HG03457 (cell line): ENCODE data around the gene ZNF814.
A peak's percentile ranks its signal among the peaks of the same experiment; 100 is the strongest.
"Not testable (repeated sequence)": the region's sequence is repeated elsewhere in the genome, so short reads cannot be mapped to it uniquely, and the experiment has no call there.

Source experiments
- ATAC-seq: cut with Tn5 transposase; IDR thresholded peaks from one replicate; pipeline ENCODE4 v1.9.1; 2021; ENCODE audit warnings: moderate number of reproducible peaks; ENCODE audit not compliant: unreplicated experiment

ZNF814 gene

GRCh38 chr19:57867868-57868492 is 20.9 kb downstream of the ZNF814 start:
- ATAC-seq = no peak

- not testable (repeated sequence) for ATAC-seq
These were observed 26.5 kb downstream of the ZNF814 start for GRCh38 chr19:57862351-57862750.

GRCh38 chr19:57854117-57854516 is 34.7 kb downstream of the ZNF814 start:
- ATAC-seq = not testable (repeated sequence)

GRCh38 chr19:57851812-57852603 is 36.8 kb downstream of the ZNF814 start:
- not testable (repeated sequence) for ATAC-seq

- ATAC-seq = no peak
These were observed 38.3 kb downstream of the ZNF814 start for GRCh38 chr19:57850553-57851017.

- peak; percentile 93 for ATAC-seq
These were observed 39.0 kb downstream of the ZNF814 start, which contains the start of gene ZNF587 for GRCh38 chr19:57849666-57850473. Gene ZNF587 (plus strand): TSS chr19:57849859. CDS start chr19:57850039, 180 bp downstream.

GRCh38 chr19:57849162-57849665 is 39.6 kb downstream of the ZNF814 start:
- peak; percentile 23 for ATAC-seq

- not testable (repeated sequence) for ATAC-seq
These were observed 41.7 kb downstream of the ZNF814 start for GRCh38 chr19:57847164-57847563.

GRCh38 chr19:57841122-57841763 is 47.6 kb downstream of the ZNF814 start:
- ATAC-seq = no peak

- not testable (repeated sequence) for ATAC-seq
These were observed 50.1 kb downstream of the ZNF814 start for GRCh38 chr19:57838622-57839191.

- not testable (repeated sequence) for ATAC-seq
These were observed 51.8 kb downstream of the ZNF814 start for GRCh38 chr19:57836991-57837390.

- ATAC-seq = no peak
These were observed 58.7 kb downstream of the ZNF814 start, which contains the start of gene ZNF587B for GRCh38 chr19:57830071-57830602. Gene ZNF587B (plus strand): TSS chr19:57830299. CDS start chr19:57830529, 230 bp downstream.

- no peak for ATAC-seq
These were observed 59.5 kb downstream of the ZNF814 start for GRCh38 chr19:57829316-57829715.

- no peak for ATAC-seq
These were observed 63.3 kb downstream of the ZNF814 start for GRCh38 chr19:57825511-57825910.

- ATAC-seq = not testable (repeated sequence)
These were observed 65.2 kb downstream of the ZNF814 start for GRCh38 chr19:57823608-57824007.

GRCh38 chr19:57823155-57823554 is 65.7 kb downstream of the ZNF814 start:
- ATAC-seq = not testable (repeated sequence)

GRCh38 chr19:57821501-57821900 is 67.3 kb downstream of the ZNF814 start:
- ATAC-seq = not testable (repeated sequence)

- not testable (repeated sequence) for ATAC-seq
These were observed 67.7 kb downstream of the ZNF814 start for GRCh38 chr19:57821095-57821494.

- no peak for ATAC-seq
These were observed 68.2 kb downstream of the ZNF814 start for GRCh38 chr19:57820599-57820998.
